ENCODE results near the gene GSN.

GSN gene

GRCh38 chr9:121303456-121304451, 35.8 kb downstream of the GSN start:
- no peak for DNase-seq (ENCODE audit: low spot score)

GRCh38 chr9:121304707-121305106, 36.7 kb downstream of the GSN start:
- no peak for DNase-seq (ENCODE audit: low spot score)

- DNase-seq (ENCODE audit: low spot score), result no peak
These were observed 37.5 kb downstream of the GSN start for GRCh38 chr9:121305269-121305994.

- no peak for DNase-seq (ENCODE audit: low spot score)
These were observed 40.0 kb downstream of the GSN start for GRCh38 chr9:121307976-121308375.

- DNase-seq (ENCODE audit: low spot score), result no peak
These were observed 40.8 kb downstream of the GSN start for GRCh38 chr9:121308765-121309164.

- no peak for DNase-seq (ENCODE audit: low spot score)
These were observed 41.2 kb downstream of the GSN start for GRCh38 chr9:121309171-121309570.

GRCh38 chr9:121309833-121310425, 42.0 kb downstream of the GSN start:
- no peak for DNase-seq (ENCODE audit: low spot score)

- DNase-seq (ENCODE audit: low spot score), result no peak
These were observed 42.6 kb downstream of the GSN start for GRCh38 chr9:121310571-121310970.

GRCh38 chr9:121312169-121312568, 44.2 kb downstream of the GSN start:
- no peak for DNase-seq (ENCODE audit: low spot score)

GRCh38 chr9:121313458-121314152, 45.6 kb downstream of the GSN start:
- DNase-seq (ENCODE audit: low spot score), result no peak

- DNase-seq (ENCODE audit: low spot score), result no peak
These were observed 48.4 kb downstream of the GSN start for GRCh38 chr9:121316378-121316777.

GRCh38 chr9:121316852-121317373, 49.0 kb downstream of the GSN start:
- DNase-seq (ENCODE audit: low spot score), result no peak

- DNase-seq (ENCODE audit: low spot score), result no peak
These were observed 50.0 kb downstream of the GSN start for GRCh38 chr9:121317737-121318630.

- no peak for DNase-seq (ENCODE audit: low spot score)
These were observed 50.8 kb downstream of the GSN start for GRCh38 chr9:121318631-121319382.

GRCh38 chr9:121319383-121319780, 51.4 kb downstream of the GSN start:
- no peak for DNase-seq (ENCODE audit: low spot score)

GRCh38 chr9:121321016-121321503, 53.1 kb downstream of the GSN start:
- DNase-seq (ENCODE audit: low spot score), result no peak

- no peak for DNase-seq (ENCODE audit: low spot score)
These were observed 54.2 kb downstream of the GSN start for GRCh38 chr9:121322037-121322736.

GRCh38 chr9:121322737-121323448, 54.9 kb downstream of the GSN start:
- no peak for DNase-seq (ENCODE audit: low spot score)
